HG03025 (cell line): Measurements from ENCODE around the gene CAPN10.

Experiments used
- ATAC-seq: cut with Tn5 transposase; IDR thresholded peaks from one replicate; pipeline ENCODE4 v1.9.1; 2021; ENCODE audit warnings: mild to moderate bottlenecking, moderate library complexity; ENCODE audit not compliant: unreplicated experiment, low FRiP score

Gene CAPN10

DNA sequence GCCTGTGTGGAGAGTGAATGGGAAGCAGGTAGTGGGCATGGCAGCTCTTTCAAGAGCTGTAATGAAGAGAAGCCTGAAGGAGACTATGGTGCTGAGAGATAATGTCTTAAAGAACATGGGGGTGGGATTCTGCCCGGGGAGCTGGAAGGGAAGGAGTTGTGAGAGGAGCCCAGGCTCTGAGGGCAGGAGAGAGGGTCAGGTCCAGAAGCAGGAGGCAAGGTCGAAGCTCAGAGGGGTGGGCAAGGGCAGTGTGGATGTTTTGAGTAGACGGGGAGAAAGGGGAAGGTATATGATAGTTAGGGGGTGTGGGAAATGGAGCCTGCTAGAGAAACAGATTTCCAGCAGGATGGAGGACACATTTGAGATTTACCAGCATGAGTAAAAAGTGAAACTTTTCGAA, 2.1 kb downstream of the CAPN10 start:
- ATAC-seq = no peak

- no peak for ATAC-seq
Measured at GRCh38 chr2:240589375-240589774, 2.8 kb downstream of the CAPN10 start.

DNA sequence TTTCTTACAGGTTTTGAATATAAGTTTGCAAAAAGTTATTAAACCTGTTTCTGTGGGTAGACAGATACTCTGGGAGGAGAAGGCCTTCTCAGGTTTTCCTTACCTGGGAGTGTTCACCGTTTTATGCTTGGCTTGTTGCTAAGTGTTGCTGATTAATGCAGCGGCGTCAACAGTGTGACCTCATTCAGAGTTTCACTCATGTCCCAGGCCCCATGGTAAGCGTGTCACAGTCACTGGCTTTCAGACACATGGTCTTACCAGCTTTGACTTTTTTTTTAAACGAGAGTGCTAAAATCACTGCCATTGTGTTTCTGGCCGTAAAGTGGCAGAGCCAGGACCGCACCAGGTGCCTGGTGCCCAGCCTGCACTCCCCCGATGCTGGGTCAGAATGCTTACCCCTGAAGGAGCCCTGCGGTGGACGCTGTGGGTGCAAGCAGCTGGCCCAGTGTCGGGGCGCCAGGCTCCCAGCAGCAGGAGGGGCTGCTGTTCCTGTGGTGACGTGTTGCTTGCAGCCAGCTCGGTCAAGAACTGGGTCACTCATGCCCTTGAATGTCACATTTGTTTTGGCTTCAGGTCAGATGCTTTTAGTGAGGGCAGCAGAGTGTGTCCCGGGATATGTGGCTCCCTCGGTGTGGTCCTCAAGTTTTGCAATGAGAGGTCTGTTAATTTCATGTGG, 3.5 kb downstream of the CAPN10 start:
- no peak for ATAC-seq

GRCh38 chr2:240590681-240591111, 4.2 kb downstream of the CAPN10 start:
- no peak for ATAC-seq

DNA sequence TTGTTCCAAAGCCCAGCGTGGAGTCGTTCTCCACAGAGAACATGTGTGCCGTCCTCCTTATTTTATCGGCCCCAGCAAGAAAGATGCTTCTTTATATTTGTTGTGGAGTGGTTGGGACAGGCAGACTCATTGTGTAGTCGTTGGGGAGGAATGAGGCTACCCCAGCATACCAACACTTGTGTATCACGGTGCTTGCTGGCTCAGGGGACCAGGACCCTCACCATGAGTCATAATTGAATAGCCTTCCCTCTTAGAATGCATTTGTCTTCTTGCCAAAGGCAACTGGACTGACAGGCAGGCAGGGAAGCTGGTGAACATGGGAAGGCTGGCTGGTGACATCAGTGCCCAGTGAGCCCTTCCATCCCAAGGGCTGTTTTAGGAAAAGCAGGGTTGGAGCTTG, 4.7 kb downstream of the CAPN10 start:
- no peak for ATAC-seq

- no peak for ATAC-seq
Measured at GRCh38 chr2:240591784-240592183, 5.2 kb downstream of the CAPN10 start.

DNA sequence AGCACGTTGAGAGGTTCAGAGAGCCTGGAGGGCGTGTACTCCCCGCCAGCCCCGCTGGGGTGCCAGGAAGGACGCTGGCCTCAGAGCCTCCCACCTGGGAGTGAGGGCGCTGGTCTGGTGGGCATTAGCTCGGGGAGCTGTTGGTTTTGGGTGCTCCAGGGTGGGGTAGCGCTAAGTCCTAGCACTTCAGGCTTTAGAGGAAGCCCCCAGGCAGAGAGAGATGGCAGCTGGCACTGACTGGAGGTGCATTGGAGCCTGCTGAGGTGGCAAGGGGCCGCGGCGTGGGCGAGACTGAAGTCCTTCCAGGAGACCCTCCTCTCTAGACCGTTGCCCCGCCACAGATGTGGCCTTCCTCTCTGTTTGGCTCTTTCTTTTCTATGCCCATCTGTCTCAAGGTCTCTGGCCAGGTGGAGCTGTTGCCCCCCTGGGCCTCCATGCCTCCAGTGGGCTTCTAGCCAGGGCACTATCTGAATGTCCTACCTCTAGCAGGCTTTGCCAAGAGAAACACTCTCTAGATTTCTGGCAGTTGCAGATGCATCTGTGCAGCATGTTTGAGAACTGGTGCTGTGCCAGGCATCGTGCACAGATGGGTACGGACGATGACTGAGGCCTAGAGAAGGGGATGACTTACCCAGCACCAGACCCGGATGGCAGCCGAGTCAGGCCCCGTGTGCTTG, 6.6 kb downstream of the CAPN10 start:
- no peak for ATAC-seq

GRCh38 chr2:240593703-240594451, 7.3 kb downstream of the CAPN10 start:
- no peak for ATAC-seq

DNA sequence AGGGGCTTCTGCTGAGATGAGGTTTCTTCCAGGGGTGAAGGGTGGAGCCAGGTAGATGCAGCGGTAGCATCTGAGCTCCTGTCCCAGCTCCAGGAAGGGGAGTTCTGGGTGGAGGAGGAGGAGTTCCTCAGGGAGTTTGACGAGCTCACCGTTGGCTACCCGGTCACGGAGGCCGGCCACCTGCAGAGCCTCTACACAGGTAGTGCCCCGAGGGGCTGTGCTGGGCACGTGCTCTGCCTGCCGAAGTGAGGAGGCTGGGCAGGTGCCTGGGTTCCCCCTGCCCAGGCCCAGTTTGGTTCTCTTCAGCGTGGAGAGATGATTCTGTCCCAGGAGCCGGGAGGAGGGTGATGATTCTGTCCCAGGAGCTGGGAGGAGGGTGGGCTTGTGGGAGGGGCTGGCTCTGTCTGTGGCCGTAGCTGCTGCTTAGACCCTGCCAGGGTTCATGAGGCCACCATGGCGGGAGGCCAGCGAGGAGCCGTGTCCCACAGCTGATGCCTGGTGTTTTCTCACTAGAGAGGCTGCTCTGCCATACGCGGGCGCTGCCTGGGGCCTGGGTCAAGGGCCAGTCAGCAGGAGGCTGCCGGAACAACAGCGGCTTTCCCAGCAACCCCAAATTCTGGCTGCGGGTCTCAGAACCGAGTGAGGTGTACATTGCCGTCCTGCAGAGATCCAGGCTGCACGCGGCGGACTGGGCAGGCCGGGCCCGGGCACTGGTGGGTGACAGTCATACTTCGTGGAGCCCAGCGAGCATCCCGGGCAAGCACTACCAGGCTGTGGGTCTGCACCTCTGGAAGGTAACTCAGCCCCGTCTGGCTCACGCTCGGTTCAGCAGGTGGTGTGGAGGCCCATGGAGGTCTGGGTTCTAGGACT, 8.2 kb downstream of the CAPN10 start:
- no peak for ATAC-seq

- no peak for ATAC-seq
Measured at GRCh38 chr2:240595381-240596079, 9.0 kb downstream of the CAPN10 start.

- no peak for ATAC-seq
Measured at GRCh38 chr2:240596080-240596460, 9.5 kb downstream of the CAPN10 start.

- ATAC-seq = no peak
Measured at GRCh38 chr2:240596491-240596931, 10.0 kb downstream of the CAPN10 start.

DNA sequence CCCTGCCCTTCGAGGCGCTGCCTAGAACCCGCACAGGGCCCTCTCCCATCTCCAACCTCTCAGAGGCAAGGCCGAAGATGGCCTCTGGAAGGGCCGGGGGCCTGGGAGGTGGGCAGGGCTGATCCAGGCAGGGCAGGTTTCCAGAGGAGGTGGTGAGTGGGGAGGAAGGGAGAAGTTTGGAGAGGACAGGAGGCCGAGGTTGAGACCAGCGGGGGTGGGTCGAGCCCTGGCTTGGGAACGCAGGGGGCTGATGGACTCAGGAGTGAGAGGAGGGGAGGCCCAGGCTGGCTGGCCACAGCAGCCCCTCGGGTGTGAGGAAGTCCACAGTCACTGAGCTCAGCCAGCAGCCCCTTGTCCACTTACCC, 10.5 kb downstream of the CAPN10 start:
- no peak for ATAC-seq

DNA sequence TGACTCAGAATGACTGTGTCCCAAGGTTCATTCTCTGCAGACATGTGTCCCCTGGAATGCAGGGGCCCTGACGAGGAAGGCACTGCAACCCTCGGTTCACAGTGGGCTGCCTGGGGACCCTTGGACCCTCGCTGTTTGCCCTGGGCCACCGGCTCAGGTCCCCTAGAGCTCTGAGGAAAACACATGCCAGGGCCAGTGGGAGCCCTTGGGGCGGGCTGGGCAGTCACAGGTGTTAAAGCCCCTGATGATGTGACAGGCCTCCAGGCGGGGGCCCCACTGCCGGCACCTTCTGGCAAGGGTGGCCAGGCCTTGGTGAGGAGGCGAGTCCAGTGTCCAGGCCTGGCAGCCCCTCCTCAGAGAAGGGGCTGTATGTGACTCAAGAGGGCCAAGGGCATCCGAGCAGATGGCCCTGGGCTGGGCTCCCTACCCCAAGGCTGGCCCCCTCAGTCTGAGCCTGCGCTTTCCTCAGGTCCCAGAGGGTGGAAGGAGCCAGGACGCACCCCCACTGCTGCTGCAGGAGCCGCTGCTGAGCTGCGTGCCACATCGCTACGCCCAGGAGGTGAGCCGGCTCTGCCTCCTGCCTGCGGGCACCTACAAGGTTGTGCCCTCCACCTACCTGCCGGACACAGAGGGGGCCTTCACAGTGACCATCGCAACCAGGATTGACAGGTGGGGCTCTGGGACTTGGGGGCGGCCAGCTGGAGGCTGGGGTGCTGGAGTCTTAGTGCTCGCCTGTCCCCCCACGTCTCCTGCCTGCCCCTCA, 11.1 kb downstream of the CAPN10 start:
- no peak for ATAC-seq

GRCh38 chr2:240598311-240598911, 11.9 kb downstream of the CAPN10 start:
- ATAC-seq = no peak

DNA sequence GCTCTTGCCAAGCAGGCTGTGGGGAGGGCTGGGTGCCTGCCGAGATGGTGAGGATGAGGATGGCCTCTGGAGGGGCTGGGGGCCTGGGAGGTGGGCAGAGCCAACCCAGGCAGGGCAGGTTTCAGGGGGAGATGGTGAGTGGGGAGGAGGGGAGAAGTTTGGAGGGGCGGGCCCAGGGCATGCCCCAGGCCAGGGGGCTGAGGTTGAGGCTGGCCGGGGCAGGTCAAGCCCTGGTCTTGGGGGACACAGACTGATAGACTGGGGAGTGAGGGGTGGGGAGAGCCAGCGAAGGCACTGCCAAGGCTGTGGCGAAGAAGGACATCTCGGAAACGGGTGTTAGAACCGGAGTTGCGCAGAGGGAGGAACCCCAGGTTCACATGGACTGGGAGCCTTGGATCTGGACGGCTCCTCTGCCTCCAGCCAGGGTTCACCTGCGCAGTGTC, 12.6 kb downstream of the CAPN10 start:
- no peak for ATAC-seq

- no peak for ATAC-seq
Measured at GRCh38 chr2:240600451-240600961, 14.0 kb downstream of the CAPN10 start.

GRCh38 chr2:240601061-240601830, 14.7 kb downstream of the CAPN10 start:
- no peak for ATAC-seq
